OCI-LY7 (cell line): ENCODE data around the gene TEDC1. TPM values are rescaled to one million over a fixed set of nuclear protein-coding genes. Genes with fewer than 3 reads are reported as not detected.

Experiments used
- BruUV-seq: library from RNA; stranded (reverse); fragments of 400-500 nt; replicated peaks from 2 replicates; lab custom pipeline; 2021; lab: Mats Ljungman, UMichigan
- CTCF ChIA-PET: fragments of 300-600 bp; sonication (Branson Sonifier 250); formaldehyde crosslinking; loops from one replicate; lab custom pipeline; 2022; ENCODE audit warnings: antibody characterized with exemption; ENCODE audit not compliant: unreplicated experiment; lab: Charles Lee
- POLR2A ChIA-PET: fragments of 300-600 bp; sonication (Branson Sonifier 250); formaldehyde crosslinking; loops from one replicate; lab custom pipeline; 2022; ENCODE audit warnings: antibody characterized with exemption; lab: Charles Lee
- DNase-seq: peaks from one replicate; pipeline ENCODE4 v3.0.0-alpha.2; 2015; ENCODE audit warnings: low spot score
- H2AFZ ChIP-seq: fragments of 200-600 bp; sonication (generic), shearing (Covaris generic); 2 replicates; pipeline ENCODE4 v1.6.1; 2014; ENCODE audit warnings: mild to moderate bottlenecking, antibody characterized with exemption, low read length, moderate library complexity
- H3K27ac ChIP-seq: fragments of 200-600 bp; sonication (generic); 2 replicates; pipeline ENCODE4 v1.5.1; 2014; ENCODE audit warnings: mixed run types, low read depth, mild to moderate bottlenecking, moderate library complexity, low read length, inconsistent platforms; ENCODE audit not compliant: poor library complexity, severe bottlenecking
- H3K36me3 ChIP-seq: fragments of 200-600 bp; sonication (generic); 2 replicates; pipeline ENCODE4 v1.6.1; 2014; ENCODE audit warnings: mild to moderate bottlenecking, antibody characterized with exemption, low read length, moderate library complexity, mixed read lengths; ENCODE audit not compliant: insufficient read depth
- H3K4me1 ChIP-seq: fragments of 200-600 bp; sonication (generic); 2 replicates; pipeline ENCODE4 v1.5.1; 2014; ENCODE audit warnings: mild to moderate bottlenecking, low read length; ENCODE audit not compliant: insufficient read depth, poor library complexity, severe bottlenecking
- H3K4me2 ChIP-seq: fragments of 200-600 bp; sonication (generic); 2 replicates; pipeline ENCODE4 v1.6.1; 2014; ENCODE audit warnings: mild to moderate bottlenecking, low read length
- H3K4me3 ChIP-seq: fragments of 200-600 bp; sonication (generic); 2 replicates; pipeline ENCODE4 v1.5.1; 2014; ENCODE audit warnings: mild to moderate bottlenecking, low read depth, low read length; ENCODE audit not compliant: poor library complexity, severe bottlenecking
- H3K79me2 ChIP-seq: fragments of 200-600 bp; sonication (generic); 2 replicates; pipeline ENCODE4 v1.6.1; 2016; ENCODE audit warnings: low read depth, mild to moderate bottlenecking, low read length, moderate library complexity, mixed read lengths; ENCODE audit not compliant: insufficient read depth
- H3K9me2 ChIP-seq: fragments of 200-600 bp; sonication (generic); 2 replicates; pipeline ENCODE4 v1.6.1; 2016; ENCODE audit warnings: mild to moderate bottlenecking, low read length, mixed read lengths; ENCODE audit not compliant: insufficient read depth
- H3K9me3 ChIP-seq: fragments of 200-600 bp; sonication (generic); 2 replicates; pipeline ENCODE4 v1.6.1; 2014; ENCODE audit warnings: mild to moderate bottlenecking, mixed run types, low read length, mixed read lengths
- H4K20me1 ChIP-seq: fragments of 200-600 bp; sonication (generic); 2 replicates; pipeline ENCODE4 v1.6.1; 2014; ENCODE audit warnings: mild to moderate bottlenecking, antibody characterized with exemption, low read length, moderate library complexity, mixed read lengths; ENCODE audit not compliant: insufficient read depth
- CTCF ChIP-seq: fragments of 200-600 bp; sonication (generic); conservative IDR thresholded peaks from 2 replicates; pipeline ENCODE4 v1.5.1; 2014; ENCODE audit warnings: mild to moderate bottlenecking, antibody characterized with exemption, low read length, moderate library complexity, mixed read lengths
- EZH2phosphoT487 ChIP-seq: fragments of 200-600 bp; sonication (generic); IDR thresholded peaks from 2 replicates; pipeline ENCODE4 v1.6.1; 2018; ENCODE audit warnings: low read depth, borderline replicate concordance, mild to moderate bottlenecking, mixed run types, antibody characterized with exemption, low read length, moderate library complexity, mixed read lengths
- intact Hi-C: fragments of 100-400 bp; cut with micrococcal nuclease; formaldehyde crosslinking; loops from one replicate; pipeline ENCODE4 v1.10.0; 2022; ENCODE audit not compliant: unreplicated experiment
- total RNA-seq, 2 experiments: library from RNA; depleted of rRNA in 1 of 2; stranded (reverse); fragments of >200 nt in 1 of 2; shearing (Covaris generic) in 1 of 2; gene quantifications; 2 replicates each; pipeline ENCODE4 v1.2.3, GENCODE V29; 2014 to 2022

The TEDC1 gene
- total RNA-seq, 2 experiments from 2014 or later, result 53.2 to 55.8 TPM

- Histone ChIP-seq H3K4me2 (no peak overlapping the region), H3K79me2 (no peaks in the 10 kb centered on the region), H3K4me3 (no peak overlapping the region), H3K4me1 (no peaks in the 10 kb centered on the region), H4K20me1 (no peaks in the 10 kb centered on the region), H3K36me3 (no peaks in the 10 kb centered on the region), H2AFZ (no peak overlapping the region), H3K9me3 (no peaks in the 10 kb centered on the region), H3K27ac (no peak overlapping the region), H3K9me2 (no peaks in the 10 kb centered on the region)
- TF ChIP-seq EZH2phosphoT487, result no peak
- TF ChIP-seq CTCF, result no peak
- POLR2A ChIA-PET, result no interaction called here
- intact Hi-C loops, result no loop called here
- no TSS peak for BruUV-seq
- DNase-seq, result no peak
- CTCF ChIA-PET, result no interaction called here
Observed at GRCh38 chr14:105517096-105517495, 26.1 kb downstream of the TEDC1 start.

GRCh38 chr14:105519946-105520698 lies 29.1 kb downstream of the TEDC1 start:
- H3K9me2 ChIP-seq, result no peaks in the 10 kb centered on the region
- no peak overlapping the region for H3K4me3 ChIP-seq
- no peak overlapping the region for H2AFZ ChIP-seq
- no peaks in the 10 kb centered on the region for H3K36me3 ChIP-seq
- no peak overlapping the region for H3K4me2 ChIP-seq
- POLR2A ChIA-PET, result interaction anchor here (0.6 kb wide), 2 partner anchors 52 to 211 kb away, joined by 3 to 5 read pairs; no protein-coding TSS in a partner anchor
- no peak overlapping the region for H3K27ac ChIP-seq
- CTCF ChIA-PET, result no interaction called here
- BruUV-seq, result no TSS peak
- TF ChIP-seq EZH2phosphoT487 (no peak), CTCF (no peak)
- H3K79me2 ChIP-seq, result no peaks in the 10 kb centered on the region
- no peaks in the 10 kb centered on the region for H4K20me1 ChIP-seq
- no peak for DNase-seq
- H3K9me3 ChIP-seq, result no peaks in the 10 kb centered on the region
- no peaks in the 10 kb centered on the region for H3K4me1 ChIP-seq
- intact Hi-C loops, result no loop called here

- H3K4me2 ChIP-seq, result no peak overlapping the region
- no peaks in the 10 kb centered on the region for H3K9me2 ChIP-seq
- BruUV-seq, result no TSS peak
- DNase-seq, result no peak
- no peaks in the 10 kb centered on the region for H3K9me3 ChIP-seq
- no peaks in the 10 kb centered on the region for H3K79me2 ChIP-seq
- POLR2A ChIA-PET, result no interaction called here
- no peak overlapping the region for H2AFZ ChIP-seq
- intact Hi-C loops, result no loop called here
- TF ChIP-seq EZH2phosphoT487 (no peak), CTCF (no peak)
- H3K4me1 ChIP-seq, result peaks cover 22% of the 10 kb centered on the region
- no peak overlapping the region for H3K27ac ChIP-seq
- H3K4me3 ChIP-seq, result no peak overlapping the region
- no peaks in the 10 kb centered on the region for H3K36me3 ChIP-seq
- no peaks in the 10 kb centered on the region for H4K20me1 ChIP-seq
- CTCF ChIA-PET, result no interaction called here
Observed at GRCh38 chr14:105525326-105525725, 34.3 kb downstream of the TEDC1 start.
